Stimulated activated CD4-positive, alpha-beta T cell treated with anti-CD3 and anti-CD28 coated beads, Interleukin-4, amount 100 ng/mL, for 48 hours (primary cell): Measurements from ENCODE around the gene IBA57.
"Not testable (repeated sequence)": the region's sequence is repeated elsewhere in the genome, so short reads cannot be mapped to it uniquely, and the experiment has no call there.

ENCODE experiments used
- DNase-seq, 2 donors: peaks; one replicate each; pipeline ENCODE4 v3.0.0-alpha.2; 2020; ENCODE audit warnings: low read depth in 2 of 2

The IBA57 gene

GRCh38 chr1:228172591-228173527 lies 7.3 kb downstream of the IBA57 start:
- DNase-seq, result no peak

DNA sequence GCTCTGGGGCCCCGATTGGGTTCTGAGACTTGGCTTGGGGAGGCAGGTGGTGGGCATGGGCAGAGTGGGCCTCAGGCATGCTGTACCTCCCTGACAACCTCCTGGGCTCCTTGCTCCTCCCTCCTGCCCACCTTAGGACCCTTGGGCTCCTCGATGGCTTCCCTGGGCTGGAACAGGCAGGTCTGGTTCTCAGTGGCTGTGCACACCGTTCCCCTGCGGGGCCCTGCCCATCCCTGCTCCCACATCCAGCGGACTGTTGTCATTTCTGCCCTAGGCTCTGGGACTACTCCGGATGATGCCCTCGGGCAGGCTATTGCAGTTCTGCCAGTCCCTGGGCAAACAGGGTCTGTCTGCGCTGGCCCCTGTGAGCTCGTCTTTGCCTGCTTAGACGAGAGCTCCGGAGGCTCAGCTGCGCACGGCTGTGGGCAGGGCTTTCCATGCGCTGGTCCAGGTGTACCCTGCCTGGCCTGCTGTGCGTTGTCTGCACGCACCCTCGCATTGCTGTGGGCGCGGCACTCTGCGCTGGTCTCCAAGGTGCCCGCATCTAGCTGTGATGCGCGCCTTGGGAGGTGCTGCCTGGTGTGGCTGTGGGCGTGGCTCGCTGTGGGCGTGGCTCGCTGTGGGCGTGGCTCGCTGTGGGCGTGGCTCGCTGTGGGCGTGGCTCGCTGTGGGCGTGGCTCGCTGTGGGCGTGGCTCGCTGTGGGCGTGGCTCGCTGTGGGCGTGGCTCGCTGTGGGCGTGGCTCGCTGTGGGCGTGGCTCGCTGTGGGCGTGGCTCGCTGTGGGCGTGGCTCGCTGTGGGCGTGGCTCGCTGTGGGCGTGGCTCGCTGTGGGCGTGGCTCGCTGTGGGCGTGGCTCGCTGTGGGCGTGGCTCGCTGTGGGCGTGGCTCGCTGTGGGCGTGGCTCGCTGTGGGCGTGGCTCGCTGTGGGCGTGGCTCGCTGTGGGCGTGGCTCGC lies 8.2 kb downstream of the IBA57 start:
- DNase-seq, result not testable (repeated sequence)

DNA sequence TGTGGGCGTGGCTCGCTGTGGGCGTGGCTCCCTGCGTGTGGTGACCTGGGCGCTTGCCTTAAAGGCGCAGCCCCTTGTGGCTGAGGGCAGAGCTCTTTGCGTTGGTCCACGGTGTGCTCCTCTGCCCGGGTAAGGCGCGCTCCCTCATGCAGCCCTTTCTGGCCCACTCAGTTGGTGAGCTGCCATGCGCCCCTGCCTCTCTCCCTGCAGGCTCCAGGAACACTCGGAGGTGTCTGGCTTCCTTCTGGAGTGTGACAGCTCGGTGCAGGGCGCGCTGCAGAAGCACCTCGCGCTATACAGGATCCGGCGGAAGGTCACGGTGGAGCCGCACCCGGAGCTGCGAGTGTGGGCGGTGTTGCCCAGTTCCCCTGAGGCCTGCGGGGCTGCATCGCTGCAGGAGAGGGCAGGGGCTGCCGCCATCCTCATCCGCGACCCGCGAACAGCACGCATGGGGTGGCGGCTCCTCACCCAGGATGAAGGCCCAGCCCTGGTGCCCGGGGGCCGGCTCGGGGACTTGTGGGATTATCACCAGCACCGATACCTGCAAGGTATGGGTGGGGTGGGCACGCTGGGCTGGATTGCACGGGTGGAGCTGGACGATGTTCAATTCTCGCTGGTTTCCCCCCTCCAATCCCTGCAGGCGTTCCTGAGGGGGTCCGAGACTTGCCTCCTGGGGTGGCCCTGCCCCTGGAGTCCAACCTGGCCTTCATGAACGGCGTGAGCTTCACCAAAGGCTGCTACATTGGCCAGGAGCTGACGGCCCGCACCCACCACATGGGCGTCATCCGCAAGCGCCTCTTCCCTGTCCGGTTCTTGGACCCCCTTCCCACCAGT lies 9.1 kb downstream of the IBA57 start:
- no peak for DNase-seq

- no peak for DNase-seq
Observed at GRCh38 chr1:228175316-228176023, 9.9 kb downstream of the IBA57 start.

DNA sequence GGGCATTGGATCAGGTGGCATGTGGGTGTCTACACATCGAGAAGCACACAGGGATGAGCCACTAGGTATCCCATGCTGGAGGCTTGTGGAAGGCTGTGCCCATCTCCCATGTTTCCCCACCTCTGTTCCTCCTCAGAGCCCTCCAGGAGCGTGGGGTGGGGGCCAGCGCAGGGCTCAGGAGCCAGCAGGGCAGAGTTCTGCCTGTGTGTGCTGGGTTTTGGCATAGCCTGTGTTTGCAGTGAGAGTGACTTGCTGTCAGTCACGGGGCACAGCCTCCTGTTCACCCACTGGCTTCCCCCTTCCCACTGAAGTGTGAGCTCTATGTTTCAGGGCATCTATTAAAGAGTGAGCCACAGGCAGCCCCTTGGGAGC lies 10.4 kb downstream of the IBA57 start:
- DNase-seq, result no peak

GRCh38 chr1:228176461-228177182 lies 11.0 kb downstream of the IBA57 start:
- DNase-seq, result no peak

DNA sequence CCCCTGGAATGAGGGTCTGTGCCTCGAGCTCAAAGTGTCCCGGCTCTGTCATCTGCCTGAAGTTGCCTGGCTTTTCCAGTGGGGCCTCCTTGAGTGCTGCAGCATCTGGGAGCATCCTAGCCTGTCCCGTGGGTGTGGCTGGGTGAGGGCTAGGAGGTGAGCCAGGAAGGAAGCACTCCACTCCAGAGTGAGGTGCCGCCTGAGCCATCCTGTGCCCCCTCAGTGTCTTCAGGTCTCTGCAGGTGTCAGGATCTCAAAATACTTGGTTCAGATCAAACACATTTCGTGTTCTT lies 11.5 kb downstream of the IBA57 start:
- no peak for DNase-seq

- no peak for DNase-seq
Observed at GRCh38 chr1:228177721-228178710, 12.4 kb downstream of the IBA57 start.

- DNase-seq, result no peak
Observed at GRCh38 chr1:228178737-228179684, 13.4 kb downstream of the IBA57 start.

DNA sequence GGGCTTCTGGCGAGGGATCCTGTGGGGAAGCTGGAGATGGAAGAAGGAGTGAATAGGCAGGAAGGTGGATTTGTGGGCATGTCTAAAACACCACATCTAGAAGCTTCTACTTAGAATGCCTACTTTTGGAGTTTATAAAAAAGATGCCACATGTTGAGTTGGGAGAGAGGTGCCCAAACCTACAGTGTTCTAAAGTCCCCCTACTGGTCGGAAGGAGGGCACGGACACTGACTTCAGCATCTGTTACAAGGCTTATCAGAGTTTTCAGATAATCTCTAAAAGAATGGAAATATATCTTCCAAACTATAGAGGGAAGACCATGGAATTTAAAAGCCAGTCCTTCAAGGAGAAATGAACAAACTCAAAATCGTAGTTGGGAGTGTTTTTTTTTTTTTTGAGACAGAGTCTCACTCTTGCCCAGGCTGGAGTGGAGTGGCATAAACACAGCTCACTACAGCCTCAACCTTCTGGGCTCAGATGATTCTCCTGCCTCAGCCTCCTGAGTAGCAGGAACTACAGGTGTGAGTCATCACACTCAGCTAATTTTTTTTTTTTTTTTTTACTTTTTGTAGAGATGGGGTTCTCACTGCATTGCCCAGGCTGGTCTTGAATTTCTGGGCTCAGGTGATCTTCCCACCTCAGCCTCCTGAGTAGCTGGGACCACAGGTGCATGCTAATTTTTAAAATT lies 14.8 kb downstream of the IBA57 start:
- DNase-seq, result no peak

- DNase-seq, result no peak
Observed at GRCh38 chr1:228180959-228181644, 15.5 kb downstream of the IBA57 start.

DNA sequence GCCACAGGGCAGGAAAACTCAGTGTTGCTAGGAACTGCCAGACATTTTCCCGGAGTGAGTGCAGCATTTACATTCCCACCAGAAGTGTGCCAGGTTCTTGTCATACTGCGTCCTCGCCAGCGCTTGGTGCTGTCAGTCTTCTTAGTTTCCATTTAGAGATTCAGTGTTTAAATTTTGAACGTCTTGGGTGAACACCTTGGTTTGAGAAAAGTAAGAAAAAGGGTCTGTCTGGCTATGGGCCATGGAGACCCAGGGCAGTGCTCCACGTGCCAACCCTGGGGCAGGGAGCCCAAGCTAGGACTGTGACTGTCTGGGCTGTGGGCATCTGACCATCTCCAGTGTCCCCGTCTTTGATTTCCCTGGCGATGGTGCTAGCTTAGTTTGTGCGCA lies 16.0 kb downstream of the IBA57 start:
- no peak for DNase-seq

GRCh38 chr1:228182296-228183030 lies 16.9 kb downstream of the IBA57 start:
- no peak for DNase-seq

GRCh38 chr1:228184152-228184551 lies 18.5 kb downstream of the IBA57 start:
- DNase-seq, result no peak

- no peak for DNase-seq
Observed at GRCh38 chr1:228185641-228185965, 20.0 kb downstream of the IBA57 start.

DNA sequence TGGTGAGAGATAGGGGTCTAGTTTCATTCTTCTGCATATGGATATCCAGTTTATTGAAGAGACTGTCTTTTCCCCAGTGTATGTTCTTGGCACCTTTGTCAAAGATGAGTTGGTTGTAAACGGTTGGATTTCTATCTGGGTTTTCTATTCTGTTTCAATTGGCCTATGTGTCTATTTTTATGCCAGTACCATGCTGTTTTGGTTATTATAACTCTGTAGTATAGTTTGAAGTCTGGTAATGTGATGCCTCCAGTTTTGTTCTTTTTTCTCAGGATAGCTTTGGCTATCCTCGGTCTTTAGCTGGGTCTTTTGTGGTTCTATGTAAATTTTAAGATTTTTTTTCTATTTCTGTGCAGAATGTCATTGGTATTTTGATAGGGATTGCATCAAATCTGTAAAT lies 22.6 kb downstream of the IBA57 start:
- DNase-seq, result not testable (repeated sequence)
